ENCODE measurements around the gene STC2.

GRCh38 chr5:173296737-173297676, 31.2 kb downstream of the STC2 start:
- TF ChIP-seq CTCF (IDR thresholded peaks at IDR 0.05) (no peak), POLR2A (IDR thresholded peaks at IDR 0.05) (no peak)
